ENCODE measurements around the gene IMMP2L.

The IMMP2L gene

GRCh38 chr7:111409714-111410422, 152.4 kb downstream of the IMMP2L start:
- TF ChIP-seq EZH2phosphoT487 (conservative IDR thresholded peaks at IDR 0.05; ENCODE audit: low read length), result no peak
- TF ChIP-seq, protein P1, sequence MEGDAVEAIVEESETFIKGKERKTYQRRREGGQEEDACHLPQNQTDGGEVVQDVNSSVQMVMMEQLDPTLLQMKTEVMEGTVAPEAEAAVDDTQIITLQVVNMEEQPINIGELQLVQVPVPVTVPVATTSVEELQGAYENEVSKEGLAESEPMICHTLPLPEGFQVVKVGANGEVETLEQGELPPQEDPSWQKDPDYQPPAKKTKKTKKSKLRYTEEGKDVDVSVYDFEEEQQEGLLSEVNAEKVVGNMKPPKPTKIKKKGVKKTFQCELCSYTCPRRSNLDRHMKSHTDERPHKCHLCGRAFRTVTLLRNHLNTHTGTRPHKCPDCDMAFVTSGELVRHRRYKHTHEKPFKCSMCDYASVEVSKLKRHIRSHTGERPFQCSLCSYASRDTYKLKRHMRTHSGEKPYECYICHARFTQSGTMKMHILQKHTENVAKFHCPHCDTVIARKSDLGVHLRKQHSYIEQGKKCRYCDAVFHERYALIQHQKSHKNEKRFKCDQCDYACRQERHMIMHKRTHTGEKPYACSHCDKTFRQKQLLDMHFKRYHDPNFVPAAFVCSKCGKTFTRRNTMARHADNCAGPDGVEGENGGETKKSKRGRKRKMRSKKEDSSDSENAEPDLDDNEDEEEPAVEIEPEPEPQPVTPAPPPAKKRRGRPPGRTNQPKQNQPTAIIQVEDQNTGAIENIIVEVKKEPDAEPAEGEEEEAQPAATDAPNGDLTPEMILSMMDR (IDR thresholded peaks at IDR 0.05; ENCODE audit: insufficient read depth, low read length, poor library complexity, severe bottlenecking), result no peak
- Histone ChIP-seq H2AFZ (ENCODE audit: low read depth, low read length, severe bottlenecking) (no peak overlapping the region), H3K9ac (ENCODE audit: low read length) (no peak overlapping the region), H3K27ac (ENCODE audit: low read depth, low read length) (no peak overlapping the region), H3F3A (ENCODE audit: insufficient read depth) (no peaks in the 10 kb centered on the region), H3K36me3 (ENCODE audit: low read length) (no peaks in the 10 kb centered on the region), H3K27me3 (ENCODE audit: low read length) (no peaks in the 10 kb centered on the region), H3K4me3 (ENCODE audit: insufficient read depth, low read length, poor library complexity, severe bottlenecking) (no peak overlapping the region), H3K4me2 (ENCODE audit: low read depth, low read length, poor library complexity, severe bottlenecking) (no peak overlapping the region), H3K9me3 (ENCODE audit: insufficient read depth, low read length) (no peaks in the 10 kb centered on the region), H3K9me2 (replicated peaks; ENCODE audit: insufficient read depth, low read length) (no peaks in the 10 kb centered on the region), H3K79me2 (ENCODE audit: insufficient read depth, low read length) (no peaks in the 10 kb centered on the region), H4K20me1 (ENCODE audit: low read depth, low read length) (no peaks in the 10 kb centered on the region)

- H3F3A ChIP-seq (ENCODE audit: insufficient read depth), result no peaks in the 10 kb centered on the region
- H3K36me3 ChIP-seq (ENCODE audit: low read length), result no peaks in the 10 kb centered on the region
- H3K27ac ChIP-seq (ENCODE audit: low read depth, low read length), result no peak overlapping the region
- H4K20me1 ChIP-seq (ENCODE audit: low read depth, low read length), result no peaks in the 10 kb centered on the region
- no peaks in the 10 kb centered on the region for H3K9me2 ChIP-seq (replicated peaks; ENCODE audit: insufficient read depth, low read length)
- H3K9ac ChIP-seq (ENCODE audit: low read length), result no peak overlapping the region
- H3K4me3 ChIP-seq (ENCODE audit: insufficient read depth, low read length, poor library complexity, severe bottlenecking), result no peak overlapping the region
- TF ChIP-seq, protein P1 (IDR thresholded peaks at IDR 0.05; ENCODE audit: insufficient read depth, low read length, poor library complexity, severe bottlenecking), result no peak
- TF ChIP-seq EZH2phosphoT487 (conservative IDR thresholded peaks at IDR 0.05; ENCODE audit: low read length), result no peak
- H3K9me3 ChIP-seq (ENCODE audit: insufficient read depth, low read length), result no peaks in the 10 kb centered on the region
- no peak overlapping the region for H2AFZ ChIP-seq (ENCODE audit: low read depth, low read length, severe bottlenecking)
- H3K27me3 ChIP-seq (ENCODE audit: low read length), result no peaks in the 10 kb centered on the region
- no peak overlapping the region for H3K4me2 ChIP-seq (ENCODE audit: low read depth, low read length, poor library complexity, severe bottlenecking)
- no peaks in the 10 kb centered on the region for H3K79me2 ChIP-seq (ENCODE audit: insufficient read depth, low read length)
Observed at GRCh38 chr7:111408724-111409123, 153.6 kb downstream of the IMMP2L start.

DNA sequence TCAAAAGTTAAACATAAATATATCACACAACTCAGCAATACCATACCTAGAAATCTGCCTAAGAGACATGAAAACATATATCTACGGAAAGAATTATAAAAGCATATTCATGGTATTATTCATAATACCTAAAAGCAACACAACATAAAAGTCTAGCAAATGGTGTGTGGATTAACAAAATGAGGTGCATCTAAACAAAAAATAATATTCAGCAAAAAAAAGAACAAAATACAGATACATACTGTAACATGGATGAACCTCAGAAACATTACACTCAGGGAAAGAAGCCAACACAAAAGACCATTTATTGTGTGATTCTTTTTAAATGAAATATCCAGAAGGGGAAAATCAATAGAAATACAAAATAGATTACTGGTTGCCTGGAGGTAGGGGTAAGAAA, 155.0 kb downstream of the IMMP2L start:
- Histone ChIP-seq H3K4me3 (ENCODE audit: insufficient read depth, low read length, poor library complexity, severe bottlenecking) (no peak overlapping the region), H2AFZ (ENCODE audit: low read depth, low read length, severe bottlenecking) (no peak overlapping the region), H3K9me3 (ENCODE audit: insufficient read depth, low read length) (no peaks in the 10 kb centered on the region), H3K9me2 (replicated peaks; ENCODE audit: insufficient read depth, low read length) (no peaks in the 10 kb centered on the region), H3K27me3 (ENCODE audit: low read length) (no peaks in the 10 kb centered on the region), H3K27ac (ENCODE audit: low read depth, low read length) (no peak overlapping the region), H3K9ac (ENCODE audit: low read length) (no peak overlapping the region), H3K4me2 (ENCODE audit: low read depth, low read length, poor library complexity, severe bottlenecking) (no peak overlapping the region), H3K79me2 (ENCODE audit: insufficient read depth, low read length) (no peaks in the 10 kb centered on the region), H4K20me1 (ENCODE audit: low read depth, low read length) (no peaks in the 10 kb centered on the region), H3F3A (ENCODE audit: insufficient read depth) (no peaks in the 10 kb centered on the region), H3K36me3 (ENCODE audit: low read length) (no peaks in the 10 kb centered on the region)
- TF ChIP-seq, protein P1 (IDR thresholded peaks at IDR 0.05; ENCODE audit: insufficient read depth, low read length, poor library complexity, severe bottlenecking), result no peak
- no peak for TF ChIP-seq EZH2phosphoT487 (conservative IDR thresholded peaks at IDR 0.05; ENCODE audit: low read length)

Measured in SU-DHL-6 (cell line).